Endodermal cell (in vitro differentiated cells): Measurements from ENCODE around the gene NUP85. TPM values are rescaled to one million over a fixed set of nuclear protein-coding genes. Genes with fewer than 3 reads are reported as not detected.

Experiments used
- DNase-seq: peaks from one replicate; pipeline ENCODE4 v3.0.0-alpha.2; 2017
- H3K27ac ChIP-seq: 2 replicates; pipeline ENCODE4 v1.5.1; 2013; ENCODE audit warnings: mild to moderate bottlenecking, low read depth, low read length, moderate library complexity
- H3K27me3 ChIP-seq: 2 replicates; pipeline ENCODE4 v1.6.1; 2013; ENCODE audit warnings: mild to moderate bottlenecking, low read length, moderate library complexity; ENCODE audit not compliant: insufficient read depth, control insufficient read depth, poor library complexity, severe bottlenecking
- H3K36me3 ChIP-seq: 2 replicates; pipeline ENCODE4 v1.7.0; 2013; ENCODE audit warnings: mild to moderate bottlenecking, low read length, moderate library complexity; ENCODE audit not compliant: control insufficient read depth, insufficient read depth
- H3K4me1 ChIP-seq: one replicate; pipeline ENCODE4 v1.7.0; 2013; ENCODE audit warnings: low read length; ENCODE audit not compliant: control insufficient read depth, insufficient read depth
- H3K4me3 ChIP-seq: 2 replicates; pipeline ENCODE4 v1.5.1; 2013; ENCODE audit warnings: mild to moderate bottlenecking, low read length, moderate library complexity
- H3K9ac ChIP-seq: 2 replicates; pipeline ENCODE4 v1.6.1; 2013; ENCODE audit warnings: mild to moderate bottlenecking, low read length, moderate library complexity; ENCODE audit not compliant: poor library complexity, severe bottlenecking; ENCODE audit errors: extremely low read depth
- H3K9me3 ChIP-seq: 2 replicates; pipeline ENCODE4 v1.6.1; 2013; ENCODE audit warnings: mild to moderate bottlenecking, low read length, moderate library complexity; ENCODE audit not compliant: control insufficient read depth
- H3K27ac Mint-ChIP-seq: 2 replicates; pipeline ENCODE4 v1.8.0; 2020; ENCODE audit warnings: mixed read lengths
- H3K27me3 Mint-ChIP-seq: 2 replicates; pipeline ENCODE4 v1.8.0; 2021; ENCODE audit warnings: mild to moderate bottlenecking, mixed read lengths; ENCODE audit not compliant: insufficient read depth
- H3K36me3 Mint-ChIP-seq: 2 replicates; pipeline ENCODE4 v1.8.0; 2020; ENCODE audit warnings: low read depth, mixed read lengths
- H3K4me1 Mint-ChIP-seq: 2 replicates; pipeline ENCODE4 v1.8.0; 2020; ENCODE audit warnings: mixed read lengths
- H3K4me3 Mint-ChIP-seq: 2 replicates; pipeline ENCODE4 v1.8.0; 2020; ENCODE audit warnings: mild to moderate bottlenecking, moderate library complexity, mixed read lengths
- H3K9me3 Mint-ChIP-seq: 2 replicates; pipeline ENCODE4 v1.8.0; 2020; ENCODE audit warnings: mild to moderate bottlenecking, mixed read lengths
- WGBS, 2 experiments: methylation state at CpG; one replicate each; pipeline versions ENCODE4 v1.1.5 to v1.1.7; 2013; ENCODE audit warnings: missing lambda C conversion rate in 2 of 2, mixed read lengths in 1 of 2; ENCODE audit not compliant: insufficient coverage in 1 of 2, insufficient read length in 1 of 2; 5-methylcytosine and 5-hydroxymethylcytosine counted together
- total RNA-seq, 2 donors: library from RNA; stranded (reverse); fragmentation: NEBNext Ultra II Directional in 1 of 2; extraction: Animal tissue kit (Norgen Biotek cat#: 25700) in 1 of 2; gene quantifications; 2 replicates in 1 of 2; 3 replicates in 1 of 2; pipeline ENCODE4 v1.2.1, GENCODE V29; 2021
- TF ChIP-seq, protein P1 (sequence below): fragments of 200-600 bp; sonication (generic); conservative IDR thresholded peaks from 2 replicates; pipeline ENCODE4 v1.5.0; 2021; ENCODE audit warnings: antibody characterized with exemption, mild to moderate bottlenecking

Gene NUP85
- total RNA-seq, 2 donors from 2014 or later: 105 to 117 TPM

- H3K4me1 ChIP-seq: peaks cover 11% of the 10 kb centered on the region
- peak overlapping the region; percentile 93 for H3K9ac ChIP-seq
- no peak overlapping the region for H3K27ac ChIP-seq
- Mint-ChIP-seq H3K27me3 (no peaks in the 10 kb centered on the region), H3K9me3 (no peaks in the 10 kb centered on the region), H3K27ac (no peak overlapping the region), H3K36me3 (peaks cover 33% of the 10 kb centered on the region), H3K4me3 (peak overlapping the region; percentile 97), H3K4me1 (peaks cover 27% of the 10 kb centered on the region)
- DNase-seq: no peak
- WGBS, 2 experiments: 99% methylated on average over 4 of the region's 4 CpGs; no CpG with 5 or more reads in 1 of the 2 experiments
- TF ChIP-seq, protein P1, sequence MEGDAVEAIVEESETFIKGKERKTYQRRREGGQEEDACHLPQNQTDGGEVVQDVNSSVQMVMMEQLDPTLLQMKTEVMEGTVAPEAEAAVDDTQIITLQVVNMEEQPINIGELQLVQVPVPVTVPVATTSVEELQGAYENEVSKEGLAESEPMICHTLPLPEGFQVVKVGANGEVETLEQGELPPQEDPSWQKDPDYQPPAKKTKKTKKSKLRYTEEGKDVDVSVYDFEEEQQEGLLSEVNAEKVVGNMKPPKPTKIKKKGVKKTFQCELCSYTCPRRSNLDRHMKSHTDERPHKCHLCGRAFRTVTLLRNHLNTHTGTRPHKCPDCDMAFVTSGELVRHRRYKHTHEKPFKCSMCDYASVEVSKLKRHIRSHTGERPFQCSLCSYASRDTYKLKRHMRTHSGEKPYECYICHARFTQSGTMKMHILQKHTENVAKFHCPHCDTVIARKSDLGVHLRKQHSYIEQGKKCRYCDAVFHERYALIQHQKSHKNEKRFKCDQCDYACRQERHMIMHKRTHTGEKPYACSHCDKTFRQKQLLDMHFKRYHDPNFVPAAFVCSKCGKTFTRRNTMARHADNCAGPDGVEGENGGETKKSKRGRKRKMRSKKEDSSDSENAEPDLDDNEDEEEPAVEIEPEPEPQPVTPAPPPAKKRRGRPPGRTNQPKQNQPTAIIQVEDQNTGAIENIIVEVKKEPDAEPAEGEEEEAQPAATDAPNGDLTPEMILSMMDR: peak; percentile 47
- H3K27me3 ChIP-seq: no peaks in the 10 kb centered on the region
- peak overlapping the region; percentile 90 for H3K4me3 ChIP-seq
- H3K36me3 ChIP-seq: peaks cover 40% of the 10 kb centered on the region
- H3K9me3 ChIP-seq: no peaks in the 10 kb centered on the region
These were observed 57.6 kb downstream of the NUP85 start for GRCh38 chr17:75263055-75263454.

GRCh38 chr17:75265614-75266315, 60.3 kb downstream of the NUP85 start:
- no peaks in the 10 kb centered on the region for H3K27me3 Mint-ChIP-seq

GRCh38 chr17:75266316-75267152, 61.1 kb downstream of the NUP85 start:
- peaks cover 6% of the 10 kb centered on the region for H3K4me1 ChIP-seq
- Mint-ChIP-seq H3K36me3 (peaks cover 33% of the 10 kb centered on the region), H3K27ac (no peak overlapping the region), H3K9me3 (no peaks in the 10 kb centered on the region), H3K27me3 (no peaks in the 10 kb centered on the region), H3K4me3 (no peak overlapping the region), H3K4me1 (peaks cover 16% of the 10 kb centered on the region)
- 89 to 95% methylated on average over 5 to 13 of the region's 13 CpGs for WGBS, 2 experiments
- H3K27ac ChIP-seq: no peak overlapping the region
- no peak overlapping the region for H3K9ac ChIP-seq
- no peaks in the 10 kb centered on the region for H3K27me3 ChIP-seq
- DNase-seq: no peak
- no peak overlapping the region for H3K4me3 ChIP-seq
- H3K9me3 ChIP-seq: no peaks in the 10 kb centered on the region
- peaks cover 40% of the 10 kb centered on the region for H3K36me3 ChIP-seq
- TF ChIP-seq, protein P1: no peak

More at GRCh38 chr17:75265614-75266315, 60.3 kb downstream of the NUP85 start:
- Histone ChIP-seq H3K9ac (no peak overlapping the region), H3K4me1 (peaks cover 6% of the 10 kb centered on the region), H3K9me3 (no peaks in the 10 kb centered on the region), H3K36me3 (peaks cover 40% of the 10 kb centered on the region), H3K27me3 (no peaks in the 10 kb centered on the region), H3K27ac (no peak overlapping the region), H3K4me3 (no peak overlapping the region)
- H3K4me3 Mint-ChIP-seq: no peak overlapping the region
- H3K36me3 Mint-ChIP-seq: peaks cover 33% of the 10 kb centered on the region
- peaks cover 18% of the 10 kb centered on the region for H3K4me1 Mint-ChIP-seq
- no peak overlapping the region for H3K27ac Mint-ChIP-seq
- no peaks in the 10 kb centered on the region for H3K9me3 Mint-ChIP-seq
- TF ChIP-seq, protein P1: no peak
- no peak for DNase-seq
- WGBS, 2 experiments: 97 to 99% methylated on average over 15 to 17 of the region's 17 CpGs
